Body of pancreas (tissue), 4 donors: ENCODE results near the gene IFNA6.

Source experiments
- CTCF ChIP-seq, 7 experiments: fragments of 450-650 bp in 4 of 7; fragments of 200-600 bp in 3 of 7; sonication (generic) in 3 of 7; IDR thresholded peaks; one replicate each; pipeline ENCODE4 v1.5.1; 2016 to 2019; ENCODE audit warnings: antibody characterized with exemption in 7 of 7
- POLR2A ChIP-seq, 3 donors: fragments of 450-650 bp; IDR thresholded peaks; one replicate each; pipeline ENCODE4 v1.6.1; 2016; ENCODE audit warnings: antibody characterized with exemption in 3 of 3, mild to moderate bottlenecking in 2 of 3

DNA sequence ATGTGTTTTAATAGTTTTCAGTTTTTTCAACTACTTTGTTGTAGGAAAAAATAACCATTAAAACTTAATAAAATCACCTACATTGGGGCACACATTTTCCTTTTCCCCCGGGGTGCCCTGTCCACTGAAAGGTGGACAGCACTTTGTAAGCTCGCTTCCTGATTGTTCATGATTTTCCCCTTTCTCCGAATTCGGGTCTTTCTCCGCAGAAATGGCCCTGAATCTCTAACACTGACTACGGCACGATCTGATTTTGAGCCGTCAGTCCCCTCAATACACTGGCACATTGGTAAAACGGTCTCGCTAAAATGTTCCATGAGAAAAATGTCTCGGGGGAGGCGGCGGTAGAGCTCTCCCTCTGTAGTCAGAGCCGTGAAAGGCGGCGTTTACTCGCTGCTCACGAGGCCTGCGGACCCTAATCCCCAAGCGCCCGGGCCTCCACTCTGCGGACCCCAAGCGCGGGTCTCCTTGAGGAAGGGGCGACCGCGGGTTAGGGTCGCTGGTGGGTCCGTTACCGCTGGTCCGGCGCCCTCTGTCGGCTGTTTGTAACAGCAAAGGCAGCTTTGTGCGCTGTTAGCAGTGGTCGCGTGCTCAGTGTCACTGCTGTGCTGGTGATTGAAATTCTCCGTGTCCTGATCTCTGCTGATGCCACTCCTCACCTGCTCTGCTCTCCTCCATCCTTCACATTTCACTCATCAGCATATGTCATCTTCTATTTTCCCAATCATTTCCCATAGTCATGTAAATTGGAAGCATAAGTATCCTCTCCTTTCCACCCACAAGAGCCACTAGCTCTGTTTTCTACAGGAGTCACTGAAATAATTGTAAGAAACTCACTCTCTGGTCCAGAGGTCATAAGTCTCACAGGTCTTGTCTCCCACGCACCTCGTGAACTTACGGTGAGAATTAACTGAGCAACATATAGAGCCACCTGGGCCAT is 45.4 kb upstream of the IFNA6 start:
- TF ChIP-seq CTCF (IDR thresholded peaks at IDR 0.05) = peak; percentile 50 to 75 (median 67)
- TF ChIP-seq POLR2A (IDR thresholded peaks at IDR 0.05) = no peak
